ENCODE data around the gene WIZ. TPM values are rescaled to one million over a fixed set of nuclear protein-coding genes. Genes with fewer than 3 reads are reported as not detected.
A peak's percentile ranks its signal among the peaks of the same experiment; 100 is the strongest.

Gene WIZ
- total RNA-seq, 5 donors from 2014 or later (not counting 1 experiment from before 2014, with no cell fraction given): 19.7 to 39.1 (median 34.6) TPM

- CTCF ChIA-PET: interaction anchor here (0.8 to 1.4 kb wide), 5 partner anchors 11 to 745 kb away, joined by 3 to 5 read pairs (median 3); partner anchors contain the start of gene AKAP8L (in 1 of the 2)
- peaks cover 62 to 68% (median 64%) of the 10 kb centered on the region in 3 donors for H3K4me1 Mint-ChIP-seq
- H3K27ac ChIP-seq (ENCODE audit: low read length): peak overlapping the region; percentile 76
- no peaks in the 10 kb centered on the region for H3K27me3 ChIP-seq (replicated peaks in 1 of 2; ENCODE audit: control insufficient read depth in 2 of 2, extremely low read depth in 1 of 2, insufficient read depth in 2 of 2, low read length in 1 of 2)
- H3K4me3 ChIP-seq (ENCODE audit: control insufficient read depth in 1 of 2, extremely low read depth in 1 of 2, low read length in 1 of 2): no peak overlapping the region
- DNase-seq: peak in 15 of 35 experiments; percentile 10 to 69 (median 26)
- peak; percentile 24 to 47 (median 38) for ATAC-seq (replicated peaks in 1 of 4)
- H3K4me3 Mint-ChIP-seq: peak overlapping the region; percentile 60 to 89 (median 69)
- H3K9me3 Mint-ChIP-seq: no peaks in the 10 kb centered on the region
- H3K4me1 ChIP-seq (ENCODE audit: control insufficient read depth in 1 of 2, extremely low read depth in 1 of 2, insufficient read depth in 2 of 2, low read length in 2 of 2): peaks cover 23 to 73% of the 10 kb centered on the region in 2 experiments
- H3K27ac Mint-ChIP-seq: peak overlapping the region; percentile 87 to 96
- POLR2A ChIA-PET: interaction anchor here in 1 of 2 donors (0.6 to 1.3 kb wide), 2 partner anchors 48 to 61 kb away, joined by 3 to 4 read pairs; partner anchors contain the start of gene AKAP8L
- WGBS (ENCODE audit: insufficient coverage): 17% methylated on average over 4 of the region's 8 CpGs
- peaks cover 0 to 3% of the 10 kb centered on the region in 2 donors for H3K27me3 Mint-ChIP-seq
- no peaks in the 10 kb centered on the region for H3K36me3 ChIP-seq (ENCODE audit: control insufficient read depth in 2 of 2, extremely low read depth in 1 of 2, insufficient read depth in 1 of 2, low read length in 1 of 2)
- H3K9me3 ChIP-seq: no peaks in the 10 kb centered on the region
- peaks cover 7% of the 10 kb centered on the region for H3K36me3 Mint-ChIP-seq
These were observed 17.3 kb upstream of the WIZ start for GRCh38 chr19:15466851-15467733.

- Histone ChIP-seq H3K4me3 (ENCODE audit: control insufficient read depth in 1 of 2, extremely low read depth in 1 of 2, low read length in 1 of 2) (peak within 1 kb of the TSS; percentile 87 to 89), H3K9me3 (no peaks in the 10 kb centered on the region), H3K27me3 (replicated peaks in 1 of 2; ENCODE audit: control insufficient read depth in 2 of 2, extremely low read depth in 1 of 2, insufficient read depth in 2 of 2, low read length in 1 of 2) (no peaks in the 10 kb centered on the region), H3K4me1 (ENCODE audit: control insufficient read depth in 1 of 2, extremely low read depth in 1 of 2, insufficient read depth in 2 of 2, low read length in 2 of 2) (peaks cover 29 to 90% of the 10 kb centered on the region in 2 experiments), H3K27ac (ENCODE audit: low read length) (peak within 1 kb of the TSS; percentile 83), H3K36me3 (ENCODE audit: control insufficient read depth in 2 of 2, extremely low read depth in 1 of 2, insufficient read depth in 1 of 2, low read length in 1 of 2) (peaks cover 17 to 24% of the 10 kb centered on the region in 2 donors)
- no peaks in the 10 kb centered on the region for H3K9me3 Mint-ChIP-seq
- peaks cover 0 to 3% of the 10 kb centered on the region in 2 donors for H3K27me3 Mint-ChIP-seq
- peaks cover 21% of the 10 kb centered on the region for H3K36me3 Mint-ChIP-seq
- ChIA-PET POLR2A (no interaction called here), CTCF (interaction anchor here (0.5 to 1.9 kb wide), 6 partner anchors 46 to 107 kb away, joined by 3 to 16 read pairs (median 6); partner anchors contain the start of genes AKAP8 (in 1 of the 2) and AKAP8L (in 1 of the 2))
- peak within 1 kb of the TSS; percentile 95 to 98 for H3K27ac Mint-ChIP-seq
- peak; percentile 64 to 77 (median 73) for ATAC-seq (replicated peaks in 1 of 4)
- 19% methylated on average over 10 of the region's 17 CpGs for WGBS (ENCODE audit: insufficient coverage)
- DNase-seq: peak in 31 of 35 experiments; percentile 29 to 78 (median 49)
- H3K4me3 Mint-ChIP-seq: peak within 1 kb of the TSS; percentile 92 to 94 (median 92)
- peaks cover 68 to 82% (median 70%) of the 10 kb centered on the region in 3 donors for H3K4me1 Mint-ChIP-seq
These were observed 14.9 kb upstream of the WIZ start, which contains the start of gene RASAL3 for GRCh38 chr19:15464394-15465385. Gene RASAL3 (minus strand): TSS chr19:15464544. CDS start chr19:15464358, 186 bp downstream.

- Mint-ChIP-seq H3K4me1 (peaks cover 63 to 77% (median 65%) of the 10 kb centered on the region in 3 donors), H3K27ac (peak overlapping the region; percentile 95 to 98), H3K36me3 (peaks cover 23% of the 10 kb centered on the region), H3K27me3 (peaks cover 0 to 1% of the 10 kb centered on the region in 2 donors), H3K9me3 (no peaks in the 10 kb centered on the region), H3K4me3 (peak overlapping the region; percentile 92 to 94 (median 92))
- 0% methylated on average over 15 of the region's 25 CpGs for WGBS (ENCODE audit: insufficient coverage)
- peak overlapping the region; percentile 83 for H3K27ac ChIP-seq (ENCODE audit: low read length)
- no peaks in the 10 kb centered on the region for H3K9me3 ChIP-seq
- DNase-seq: peak; percentile 68 to 86 (median 78)
- H3K36me3 ChIP-seq (ENCODE audit: control insufficient read depth in 2 of 2, extremely low read depth in 1 of 2, insufficient read depth in 1 of 2, low read length in 1 of 2): peaks cover 17 to 31% of the 10 kb centered on the region in 2 donors
- peak; percentile 86 to 89 (median 86) for ATAC-seq (replicated peaks in 1 of 4)
- POLR2A ChIA-PET: interaction anchor here in 1 of 2 donors (0.5 to 0.6 kb wide), 2 partner anchors 77 to 91 kb away, joined by 3 to 11 read pairs; no protein-coding TSS in a partner anchor
- CTCF ChIA-PET: interaction anchor here in 1 of 2 donors (0.7 to 1.9 kb wide), 3 partner anchors 13 to 92 kb away, joined by 3 to 16 read pairs (median 7); partner anchors contain the start of gene AKAP8L
- peak overlapping the region; percentile 87 to 89 for H3K4me3 ChIP-seq (ENCODE audit: control insufficient read depth in 1 of 2, extremely low read depth in 1 of 2, low read length in 1 of 2)
- H3K4me1 ChIP-seq (ENCODE audit: control insufficient read depth in 1 of 2, extremely low read depth in 1 of 2, insufficient read depth in 2 of 2, low read length in 2 of 2): peaks cover 29 to 85% of the 10 kb centered on the region in 2 experiments
- no peaks in the 10 kb centered on the region for H3K27me3 ChIP-seq (replicated peaks in 1 of 2; ENCODE audit: control insufficient read depth in 2 of 2, extremely low read depth in 1 of 2, insufficient read depth in 2 of 2, low read length in 1 of 2)
These were observed 14.2 kb upstream of the WIZ start for GRCh38 chr19:15463861-15464371.

GRCh38 chr19:15461694-15462093, 11.9 kb upstream of the WIZ start:
- peaks cover 19 to 70% of the 10 kb centered on the region in 2 experiments for H3K4me1 ChIP-seq (ENCODE audit: control insufficient read depth in 1 of 2, extremely low read depth in 1 of 2, insufficient read depth in 2 of 2, low read length in 2 of 2)
- Mint-ChIP-seq H3K36me3 (peaks cover 30% of the 10 kb centered on the region), H3K27me3 (no peaks in the 10 kb centered on the region), H3K27ac (peak overlapping the region; percentile 95 to 98), H3K9me3 (no peaks in the 10 kb centered on the region), H3K4me1 (peaks cover 41 to 55% (median 43%) of the 10 kb centered on the region in 3 donors), H3K4me3 (peak overlapping the region; percentile 92 to 94 (median 92))
- H3K4me3 ChIP-seq (ENCODE audit: control insufficient read depth in 1 of 2, extremely low read depth in 1 of 2, low read length in 1 of 2): no peak overlapping the region
- ATAC-seq (replicated peaks in 1 of 4) (no peak), DNase-seq (no peak)
- no peaks in the 10 kb centered on the region for H3K9me3 ChIP-seq
- ChIA-PET POLR2A (no interaction called here), CTCF (no interaction called here)
- H3K27ac ChIP-seq (ENCODE audit: low read length): peak overlapping the region; percentile 56
- peaks cover 25 to 45% of the 10 kb centered on the region in 2 donors for H3K36me3 ChIP-seq (ENCODE audit: control insufficient read depth in 2 of 2, extremely low read depth in 1 of 2, insufficient read depth in 1 of 2, low read length in 1 of 2)
- H3K27me3 ChIP-seq (replicated peaks in 1 of 2; ENCODE audit: control insufficient read depth in 2 of 2, extremely low read depth in 1 of 2, insufficient read depth in 2 of 2, low read length in 1 of 2): no peaks in the 10 kb centered on the region
- WGBS (ENCODE audit: insufficient coverage): 86% methylated on average over 2 of the region's 2 CpGs

GRCh38 chr19:15457701-15458484, 8.1 kb upstream of the WIZ start:
- DNase-seq (no peak), ATAC-seq (replicated peaks in 1 of 4) (no peak)
- no peak overlapping the region for H3K27ac Mint-ChIP-seq
- H3K27me3 ChIP-seq (replicated peaks in 1 of 2; ENCODE audit: control insufficient read depth in 2 of 2, extremely low read depth in 1 of 2, insufficient read depth in 2 of 2, low read length in 1 of 2): peaks cover 0 to under 1% of the 10 kb centered on the region in 2 experiments
- H3K4me1 Mint-ChIP-seq: peaks cover 34 to 46% (median 42%) of the 10 kb centered on the region in 3 donors
- H3K36me3 Mint-ChIP-seq: peaks cover 42% of the 10 kb centered on the region
- POLR2A ChIA-PET: no interaction called here
- no peaks in the 10 kb centered on the region for H3K9me3 Mint-ChIP-seq
- H3K27ac ChIP-seq (ENCODE audit: low read length): no peak overlapping the region
- H3K4me3 ChIP-seq (ENCODE audit: control insufficient read depth in 1 of 2, extremely low read depth in 1 of 2, low read length in 1 of 2): no peak overlapping the region
- H3K4me3 Mint-ChIP-seq: no peak overlapping the region
- 97% methylated on average over 49 of the region's 54 CpGs for WGBS (ENCODE audit: insufficient coverage)
- peaks cover 40 to 82% of the 10 kb centered on the region in 2 donors for H3K36me3 ChIP-seq (ENCODE audit: control insufficient read depth in 2 of 2, extremely low read depth in 1 of 2, insufficient read depth in 1 of 2, low read length in 1 of 2)
- CTCF ChIA-PET: no interaction called here
- H3K4me1 ChIP-seq (ENCODE audit: control insufficient read depth in 1 of 2, extremely low read depth in 1 of 2, insufficient read depth in 2 of 2, low read length in 2 of 2): peaks cover 10 to 65% of the 10 kb centered on the region in 2 experiments
- no peaks in the 10 kb centered on the region for H3K9me3 ChIP-seq
- no peaks in the 10 kb centered on the region for H3K27me3 Mint-ChIP-seq

Measured in T-cell (primary cell).